Measurements from ENCODE around the gene POC1A. TPM values are rescaled to one million over a fixed set of nuclear protein-coding genes. Genes with fewer than 3 reads are reported as not detected.
"Not testable (repeated sequence)": the region's sequence is repeated elsewhere in the genome, so short reads cannot be mapped to it uniquely, and the experiment has no call there.

POC1A gene
- total RNA-seq, 1 donor from 2014 or later: 1.2 TPM

GRCh38 chr3:52173101-52173500 lies 18.9 kb upstream of the POC1A start:
- DNase-seq: no peak
- no peak overlapping the region for H3K4me3 ChIP-seq
- no peaks in the 10 kb centered on the region for H3K9me3 ChIP-seq (replicated peaks)
- no peak overlapping the region for H3K27ac ChIP-seq (replicated peaks)
- H3K27me3 ChIP-seq (ENCODE audit: low read depth): no peaks in the 10 kb centered on the region
- TF ChIP-seq CTCF (IDR thresholded peaks at IDR 0.05; ENCODE audit: borderline replicate concordance): no peak
- intact Hi-C loops (cut with micrococcal nuclease): no loop called here
- no peaks in the 10 kb centered on the region for H3K36me3 ChIP-seq
- H3K4me1 ChIP-seq: no peaks in the 10 kb centered on the region

- H3K4me1 ChIP-seq: no peaks in the 10 kb centered on the region
- intact Hi-C loops (cut with micrococcal nuclease): no loop called here
- H3K27me3 ChIP-seq (ENCODE audit: low read depth): no peaks in the 10 kb centered on the region
- no peak overlapping the region for H3K27ac ChIP-seq (replicated peaks)
- H3K36me3 ChIP-seq: no peaks in the 10 kb centered on the region
- no peak overlapping the region for H3K4me3 ChIP-seq
- TF ChIP-seq CTCF (IDR thresholded peaks at IDR 0.05; ENCODE audit: borderline replicate concordance): no peak
- DNase-seq: no peak
- no peaks in the 10 kb centered on the region for H3K9me3 ChIP-seq (replicated peaks)
These were observed 18.1 kb upstream of the POC1A start for GRCh38 chr3:52172262-52172757.

GRCh38 chr3:52171514-52172261 lies 17.5 kb upstream of the POC1A start:
- intact Hi-C loops (cut with micrococcal nuclease): no loop called here
- H3K36me3 ChIP-seq: no peaks in the 10 kb centered on the region
- H3K27ac ChIP-seq (replicated peaks): no peak overlapping the region
- H3K27me3 ChIP-seq (ENCODE audit: low read depth): no peaks in the 10 kb centered on the region
- H3K4me1 ChIP-seq: no peaks in the 10 kb centered on the region
- no peak for TF ChIP-seq CTCF (IDR thresholded peaks at IDR 0.05; ENCODE audit: borderline replicate concordance)
- no peak for DNase-seq
- no peaks in the 10 kb centered on the region for H3K9me3 ChIP-seq (replicated peaks)
- H3K4me3 ChIP-seq: no peak overlapping the region

GRCh38 chr3:52170217-52170616 lies 16.0 kb upstream of the POC1A start:
- H3K27me3 ChIP-seq (ENCODE audit: low read depth); H3K27ac ChIP-seq (replicated peaks); H3K4me1 ChIP-seq; H3K4me3 ChIP-seq; H3K9me3 ChIP-seq (replicated peaks); DNase-seq; intact Hi-C loops (cut with micrococcal nuclease); H3K36me3 ChIP-seq: not testable (repeated sequence)

- Histone ChIP-seq H3K9me3 (replicated peaks) (no peaks in the 10 kb centered on the region), H3K27ac (replicated peaks) (no peak overlapping the region)
- intact Hi-C loops (cut with micrococcal nuclease): no loop called here
These were observed 13.0 kb upstream of the POC1A start for GRCh38 chr3:52167240-52167639.

More at GRCh38 chr3:52167240-52167639, 13.0 kb upstream of the POC1A start:
- TF ChIP-seq CTCF (IDR thresholded peaks at IDR 0.05; ENCODE audit: borderline replicate concordance): no peak
- Histone ChIP-seq H3K36me3 (no peaks in the 10 kb centered on the region), H3K27me3 (ENCODE audit: low read depth) (no peaks in the 10 kb centered on the region), H3K4me3 (no peak overlapping the region), H3K4me1 (no peaks in the 10 kb centered on the region)
- DNase-seq: no peak

All from left ventricle myocardium inferior (tissue), 1 donor.